ENCODE measurements around the gene DOK3.
"Not testable (repeated sequence)": the region's sequence is repeated elsewhere in the genome, so short reads cannot be mapped to it uniquely, and the experiment has no call there.

DOK3 gene

GRCh38 chr5:177496070-177496726 is 13.4 kb downstream of the DOK3 start:
- DNase-seq: no peak

- peak in 1 of 2 donors; percentile 27 for DNase-seq
Observed at GRCh38 chr5:177495243-177496060, 14.2 kb downstream of the DOK3 start.

GRCh38 chr5:177494346-177495195 is 15.1 kb downstream of the DOK3 start:
- DNase-seq: peak; percentile 16 to 76

DNA sequence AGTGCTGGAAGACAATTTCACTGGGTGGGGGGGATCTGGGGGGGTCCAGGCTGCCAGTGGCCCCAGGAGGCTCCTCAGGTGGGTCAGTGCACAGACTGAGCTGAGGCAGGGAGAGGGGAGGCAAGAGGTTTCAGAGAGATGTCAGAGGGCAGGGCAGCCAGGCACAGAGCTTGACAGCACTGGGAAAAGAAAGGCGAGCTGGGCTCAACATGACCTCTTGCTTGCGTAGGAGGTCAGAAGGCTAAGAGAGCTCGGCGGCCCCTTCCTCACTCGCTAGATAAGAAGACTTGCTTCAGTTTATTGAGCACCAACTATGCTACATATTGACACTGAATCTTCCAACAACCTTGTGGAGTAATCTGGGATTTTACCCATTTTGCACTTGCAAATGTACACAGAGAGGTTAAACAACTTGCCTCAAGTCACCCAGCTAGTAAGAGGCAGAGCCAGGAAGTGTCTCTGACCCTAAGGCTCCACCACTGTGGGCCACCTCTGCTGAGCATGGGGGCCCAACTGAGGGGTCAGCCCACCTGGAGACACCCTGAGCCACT is 15.8 kb downstream of the DOK3 start:
- no peak for DNase-seq

DNA sequence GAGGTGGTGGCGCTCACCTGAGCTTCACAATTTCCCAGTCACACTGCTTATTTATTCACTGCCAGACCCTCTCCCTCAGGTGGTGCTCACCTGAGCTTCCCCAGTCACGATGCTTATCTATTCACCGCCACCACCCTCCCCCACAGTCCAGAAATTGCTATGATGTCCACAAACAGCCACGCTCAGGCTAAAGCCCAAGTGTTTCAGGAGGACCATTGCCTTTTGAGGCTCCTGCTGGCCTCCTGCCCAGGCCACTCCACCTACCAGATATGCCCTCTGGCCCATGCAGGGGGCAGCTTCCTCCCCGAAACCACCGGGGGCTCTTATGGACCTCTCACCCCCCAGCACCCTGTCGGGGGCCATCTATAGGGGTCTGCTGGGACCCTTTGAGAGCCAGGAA is 16.8 kb downstream of the DOK3 start:
- DNase-seq: no peak

- no peak for DNase-seq
Observed at GRCh38 chr5:177491983-177492746, 17.5 kb downstream of the DOK3 start.

GRCh38 chr5:177491429-177491945 is 18.1 kb downstream of the DOK3 start:
- no peak for DNase-seq

- DNase-seq: no peak
Observed at GRCh38 chr5:177490992-177491391, 18.6 kb downstream of the DOK3 start.

- DNase-seq: no peak
Observed at GRCh38 chr5:177490311-177490991, 19.2 kb downstream of the DOK3 start.

- DNase-seq: no peak
Observed at GRCh38 chr5:177489119-177489716, 20.4 kb downstream of the DOK3 start.

DNA sequence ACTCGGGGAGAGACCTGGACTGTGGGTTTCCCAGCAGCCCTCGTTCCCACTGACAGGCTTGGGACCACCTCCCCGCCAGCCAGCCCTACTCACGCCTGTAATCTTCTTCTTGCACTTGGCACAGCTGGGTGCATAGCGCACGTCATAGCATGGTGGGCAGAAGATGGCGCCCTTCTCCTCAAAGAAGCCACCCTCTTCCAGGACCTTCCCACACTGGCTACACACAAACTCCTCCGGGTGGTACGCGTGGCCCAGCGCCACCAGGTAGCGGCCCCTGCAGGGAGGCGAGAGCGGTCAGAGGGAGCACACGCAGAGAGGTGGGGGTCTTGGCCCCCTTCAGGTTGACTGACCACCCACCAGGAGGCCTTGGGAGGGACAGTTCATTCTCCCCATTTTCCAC is 21.7 kb downstream of the DOK3 start:
- no peak for DNase-seq

- no peak for DNase-seq
Observed at GRCh38 chr5:177487144-177487543, 22.5 kb downstream of the DOK3 start.

GRCh38 chr5:177486256-177486655 is 23.4 kb downstream of the DOK3 start:
- no peak for DNase-seq

DNA sequence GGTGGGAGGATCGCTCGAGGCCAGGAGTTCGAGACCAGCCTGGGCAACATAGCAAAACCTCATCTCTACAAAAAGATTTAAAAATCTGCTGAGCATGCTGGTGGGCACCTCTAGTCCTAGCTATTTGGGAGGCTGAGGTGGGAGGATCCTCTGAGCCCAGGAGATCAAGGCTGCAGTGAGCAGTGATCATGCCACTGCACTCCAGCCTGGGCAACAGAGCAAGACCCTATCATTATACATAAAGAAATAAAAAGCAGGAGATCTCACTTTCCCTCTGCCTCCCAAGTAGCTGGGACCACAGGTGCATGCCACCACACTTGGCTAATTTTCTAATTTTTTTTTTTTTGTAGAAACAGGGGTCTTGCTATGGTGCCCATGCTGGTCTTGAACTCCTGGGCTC is 23.9 kb downstream of the DOK3 start:
- not testable (repeated sequence) for DNase-seq

GRCh38 chr5:177484902-177485549 is 24.6 kb downstream of the DOK3 start:
- DNase-seq: no peak

DNA sequence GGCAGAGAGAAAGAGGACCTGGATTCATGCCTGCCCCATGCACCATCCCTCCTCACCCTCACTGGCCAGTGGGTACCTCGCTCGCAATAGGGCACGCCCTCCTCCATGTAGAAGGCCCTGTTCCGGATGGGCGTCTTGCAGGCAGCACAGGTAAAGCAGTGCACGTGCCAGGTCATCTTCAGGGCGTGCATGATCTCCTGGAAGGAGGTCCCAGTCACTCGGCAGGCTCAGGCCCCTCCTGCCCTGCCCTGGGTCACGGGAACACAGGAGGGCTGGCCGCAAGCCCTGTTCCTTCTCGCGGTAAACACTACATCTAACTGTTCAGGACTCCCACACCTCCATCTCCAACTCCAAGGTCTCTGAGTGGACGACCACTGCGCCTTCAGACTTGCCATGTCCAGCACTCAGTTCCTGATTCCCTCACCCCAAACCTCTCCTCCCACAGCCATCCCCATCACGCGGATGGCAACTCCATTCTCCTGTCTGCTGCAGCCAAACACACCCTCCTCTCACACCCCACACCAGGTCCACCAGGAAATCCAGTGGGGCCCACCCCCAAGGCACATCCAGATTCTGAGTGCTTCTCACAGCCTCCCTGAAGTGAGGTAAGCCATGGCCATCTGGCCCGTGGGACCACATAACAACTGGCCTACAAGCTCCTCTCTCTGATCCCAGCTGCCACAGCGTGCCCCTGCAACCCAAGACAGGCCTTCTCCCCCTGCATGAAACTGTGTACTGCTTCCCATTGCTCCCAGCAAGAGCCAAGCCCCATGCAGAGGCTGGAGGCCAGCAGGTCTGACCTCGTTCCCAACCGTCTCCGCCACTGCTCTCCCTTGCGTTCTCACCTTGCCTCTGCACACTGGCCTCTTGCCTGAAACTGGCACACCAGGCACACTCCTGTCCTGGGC is 25.4 kb downstream of the DOK3 start:
- DNase-seq: no peak

DNA sequence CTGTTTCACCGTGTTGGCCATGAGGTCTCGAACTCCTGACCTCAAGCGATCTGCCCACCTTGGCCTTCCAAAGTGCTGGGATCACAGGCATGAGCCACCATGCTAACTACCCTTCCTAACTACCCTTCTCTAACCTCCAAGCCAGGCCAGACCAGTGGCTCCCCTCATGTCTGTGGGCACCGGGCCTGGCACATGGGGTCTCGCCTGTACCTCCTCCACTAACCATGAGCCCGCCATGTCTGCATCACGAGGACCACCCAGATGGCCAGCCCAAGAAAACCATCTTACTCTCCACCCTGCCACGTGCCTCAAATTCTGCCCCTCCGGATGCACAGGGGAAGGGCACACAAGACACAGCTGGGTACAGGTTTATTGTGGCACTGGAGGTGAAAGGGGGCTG is 26.6 kb downstream of the DOK3 start:
- no peak for DNase-seq

GRCh38 chr5:177482359-177482795 is 27.2 kb downstream of the DOK3 start:
- no peak for DNase-seq

DNA sequence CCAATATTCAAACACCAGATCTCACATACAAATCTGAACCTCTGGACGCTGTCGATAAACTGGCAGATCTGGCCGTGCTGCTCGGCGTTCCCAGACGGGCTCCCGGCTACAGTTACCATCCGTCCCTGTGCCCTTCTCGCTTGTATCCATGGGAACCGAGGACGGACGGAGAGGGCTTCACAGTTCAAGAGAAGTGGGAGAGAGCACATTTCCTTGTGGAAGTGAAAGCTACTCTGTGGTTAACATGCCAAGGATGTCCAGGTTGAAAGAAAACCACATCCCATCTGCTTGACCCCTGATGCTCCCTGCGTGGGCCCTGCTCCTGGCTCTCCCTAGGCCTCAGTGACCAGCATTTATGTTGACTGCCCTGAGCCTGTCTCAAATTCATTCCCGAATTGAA is 29.9 kb downstream of the DOK3 start:
- DNase-seq: no peak

All from CD4-positive, alpha-beta T cell treated with Interleukin-4 for 1 hour (primary cell).